Stimulated activated naive CD4-positive, alpha-beta T cell treated with Interleukin-2 at 50 U/mL for 16 hours (primary cell): ENCODE results near the gene LYPD3.
"Not testable (repeated sequence)": the region's sequence is repeated elsewhere in the genome, so short reads cannot be mapped to it uniquely, and the experiment has no call there.

Experiments
- DNase-seq: peaks from one replicate; lab custom pipeline; 2025; lab: John Stamatoyannopoulos, UW

Gene LYPD3

GRCh38 chr19:43465468-43466120 is at the start of gene LYPD3:
Gene LYPD3 (minus strand): TSS chr19:43465608. CDS start chr19:43465571, 37 bp downstream.
- no peak for DNase-seq

- not testable (repeated sequence) for DNase-seq
Observed at GRCh38 chr19:43512399-43512798, 47.0 kb upstream of the LYPD3 start.

- DNase-seq = no peak
Observed at GRCh38 chr19:43511324-43511723, 45.9 kb upstream of the LYPD3 start.

GRCh38 chr19:43510713-43511112 is 45.3 kb upstream of the LYPD3 start:
- no peak for DNase-seq

GRCh38 chr19:43507880-43508279 is 42.5 kb upstream of the LYPD3 start:
- no peak for DNase-seq

- DNase-seq = no peak
Observed at GRCh38 chr19:43506629-43507028, 41.2 kb upstream of the LYPD3 start.

GRCh38 chr19:43505941-43506340 is 40.5 kb upstream of the LYPD3 start:
- DNase-seq = no peak

GRCh38 chr19:43505186-43505456 is 39.7 kb upstream of the LYPD3 start:
- DNase-seq = no peak

- DNase-seq = peak; percentile 48
Observed at GRCh38 chr19:43504426-43505185, 39.2 kb upstream of the LYPD3 start, which contains the start of gene PHLDB3. Gene PHLDB3 (minus strand): TSS chr19:43504746. CDS start chr19:43504118, 628 bp downstream.

GRCh38 chr19:43503501-43504425 is 38.4 kb upstream of the LYPD3 start:
- DNase-seq = peak; percentile 98

- no peak for DNase-seq
Observed at GRCh38 chr19:43502419-43502976, 37.1 kb upstream of the LYPD3 start.

GRCh38 chr19:43501661-43502418 is 36.4 kb upstream of the LYPD3 start:
- no peak for DNase-seq

GRCh38 chr19:43499042-43499441 is 33.6 kb upstream of the LYPD3 start:
- no peak for DNase-seq

- DNase-seq = no peak
Observed at GRCh38 chr19:43498233-43498842, 32.9 kb upstream of the LYPD3 start.

- DNase-seq = no peak
Observed at GRCh38 chr19:43496960-43497359, 31.6 kb upstream of the LYPD3 start.

- no peak for DNase-seq
Observed at GRCh38 chr19:43495082-43495481, 29.7 kb upstream of the LYPD3 start.

- no peak for DNase-seq
Observed at GRCh38 chr19:43490759-43491158, 25.4 kb upstream of the LYPD3 start.

GRCh38 chr19:43489979-43490599 is 24.7 kb upstream of the LYPD3 start:
- DNase-seq = no peak

GRCh38 chr19:43489310-43489709 is 23.9 kb upstream of the LYPD3 start:
- no peak for DNase-seq

- DNase-seq = no peak
Observed at GRCh38 chr19:43488179-43488578, 22.8 kb upstream of the LYPD3 start.

- no peak for DNase-seq
Observed at GRCh38 chr19:43486412-43486811, 21.0 kb upstream of the LYPD3 start.
